ENCODE results near the gene TRPM5.

DNA sequence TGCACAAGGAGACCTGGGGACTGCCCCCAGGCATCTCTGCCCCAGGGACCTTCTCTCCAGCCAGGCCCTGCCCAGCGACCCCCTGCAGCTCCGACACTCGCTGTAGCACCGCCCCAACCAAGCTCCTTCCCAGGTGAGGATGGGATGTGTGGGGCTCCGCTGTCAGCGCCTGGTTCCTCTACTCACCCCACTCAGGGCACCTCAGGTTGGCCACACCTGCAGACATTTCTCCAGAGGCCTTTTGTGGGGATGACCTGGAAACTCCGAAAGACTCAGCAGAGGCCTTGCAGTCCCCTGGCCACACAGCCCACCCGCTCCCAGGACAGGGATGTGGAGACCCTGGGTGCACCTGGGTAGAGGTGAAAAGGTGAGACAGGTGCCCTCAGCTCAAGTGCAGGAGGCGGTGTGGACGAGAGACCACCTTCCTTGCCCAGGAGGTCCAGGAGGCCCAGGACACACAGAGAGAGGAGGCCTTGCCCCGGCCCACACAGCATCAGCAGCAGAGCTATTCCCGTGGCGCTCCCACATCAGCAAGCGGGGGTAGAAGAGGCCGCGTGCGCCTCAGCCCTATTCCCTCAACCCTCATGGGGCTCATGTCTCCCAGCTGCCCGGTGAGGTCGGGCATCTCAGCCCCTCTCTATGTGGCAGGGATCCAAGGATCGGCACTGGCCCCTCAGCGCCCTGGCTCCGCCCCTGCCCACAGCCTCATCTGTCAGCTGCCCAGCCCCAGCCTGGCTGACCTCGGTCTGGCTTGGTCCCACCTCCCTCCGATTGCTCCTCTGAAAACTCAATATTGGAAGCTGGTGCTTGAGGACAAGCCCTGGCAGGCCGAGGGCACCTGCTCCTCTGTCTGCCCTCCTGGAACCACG is 20.9 kb downstream of the TRPM5 start:
- TF ChIP-seq CTCF (IDR thresholded peaks at IDR 0.05): no peak
- TF ChIP-seq POLR2A (IDR thresholded peaks at IDR 0.05): no peak
